ENCODE measurements around the gene NUP43.
"Not testable (repeated sequence)": the region's sequence is repeated elsewhere in the genome, so short reads cannot be mapped to it uniquely, and the experiment has no call there.

NUP43 gene

GRCh38 chr6:149745252-149745651, 1.1 kb downstream of the NUP43 start:
- DNase-seq, result not testable (repeated sequence)

DNA sequence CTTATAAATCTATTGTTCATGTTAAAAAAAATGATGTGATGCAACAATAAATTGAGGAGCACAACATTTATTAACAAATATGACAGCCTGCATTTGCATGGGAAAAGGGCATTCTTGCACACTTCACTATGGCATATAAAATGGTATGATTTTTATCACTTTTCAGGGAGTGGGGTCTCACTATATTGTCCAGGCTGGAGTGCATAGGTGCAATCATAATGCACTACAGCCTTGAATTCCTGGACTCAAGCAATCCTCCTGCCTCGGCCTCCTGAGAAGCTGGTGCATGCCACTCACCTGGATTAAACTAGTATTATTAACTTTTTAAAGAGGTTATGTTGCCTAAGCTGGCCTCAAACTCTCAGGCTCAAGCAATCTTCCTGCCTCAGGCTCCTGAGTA, 11.4 kb downstream of the NUP43 start:
- no peak for DNase-seq

- DNase-seq, result no peak
Measured at GRCh38 chr6:149733089-149733720, 13.1 kb downstream of the NUP43 start.

DNA sequence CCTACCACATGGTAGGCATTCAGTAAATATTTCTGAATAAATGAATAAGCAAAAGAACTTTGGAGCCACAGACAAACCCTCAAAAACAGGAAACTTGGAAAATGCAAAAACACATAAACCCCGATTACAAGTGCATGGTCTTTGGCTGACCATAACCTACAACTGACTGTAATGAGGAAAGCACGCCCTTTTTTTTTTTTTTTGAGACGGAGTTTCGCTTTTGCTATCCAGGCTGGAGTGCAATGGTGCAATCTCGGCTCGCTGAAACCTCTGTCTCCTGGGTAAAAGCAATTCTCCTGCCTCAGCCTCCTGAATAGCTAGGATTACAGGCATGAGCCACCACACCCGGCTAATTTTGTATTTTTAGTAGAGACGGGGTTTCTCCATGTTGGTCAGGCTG, 16.5 kb downstream of the NUP43 start:
- DNase-seq, result no peak

GRCh38 chr6:149728499-149729234, 17.7 kb downstream of the NUP43 start:
- no peak for DNase-seq

DNA sequence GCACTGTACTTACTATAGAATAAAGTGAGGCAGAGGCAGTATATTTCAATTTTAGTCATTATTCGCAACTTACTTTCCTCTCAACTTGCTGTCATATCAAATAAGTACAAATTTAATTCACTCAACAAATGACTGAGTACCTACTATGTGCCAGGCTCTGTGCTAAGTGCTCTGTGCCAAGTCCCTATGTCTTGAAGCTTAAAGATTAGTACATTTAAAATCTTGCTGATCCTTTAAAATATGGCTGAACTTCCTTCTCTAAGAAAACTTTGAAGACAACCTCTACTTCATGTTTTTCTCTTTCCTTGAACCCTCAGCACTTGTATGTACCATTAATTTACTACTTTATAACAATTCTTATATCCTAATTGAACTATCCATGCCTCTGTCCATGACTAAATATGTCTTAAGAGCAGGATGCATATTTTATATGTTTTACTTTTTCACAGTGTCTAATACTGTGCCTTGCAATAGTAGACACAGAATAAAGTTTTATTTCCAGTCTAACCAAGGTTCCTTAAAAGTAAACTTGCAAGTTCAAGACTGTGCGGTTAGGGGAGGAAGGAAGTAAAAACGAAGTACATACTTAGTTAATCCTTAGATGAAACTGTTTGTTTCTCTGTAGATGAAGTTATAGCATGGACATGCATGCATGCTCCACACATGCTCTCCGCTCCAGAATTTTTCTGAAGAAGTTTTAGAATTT, 18.4 kb downstream of the NUP43 start:
- no peak for DNase-seq

DNA sequence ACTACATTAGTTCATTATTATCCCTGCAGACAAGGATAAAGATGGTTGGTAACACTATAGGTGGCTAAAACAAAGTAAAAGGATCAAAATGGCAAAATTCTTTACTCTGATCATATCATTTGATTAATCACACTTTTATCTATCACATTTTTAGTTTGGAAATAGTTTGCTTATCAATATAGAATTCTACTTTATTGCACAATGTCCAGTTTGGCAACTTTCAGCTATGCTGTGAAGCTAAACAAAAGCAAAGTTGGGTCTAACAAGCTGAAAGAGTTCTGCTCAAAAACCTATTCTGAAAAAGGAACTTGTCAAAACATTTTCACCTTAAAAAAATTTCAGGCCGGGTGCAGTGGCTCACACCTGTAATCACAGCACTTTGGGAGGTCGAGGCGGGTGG, 20.5 kb downstream of the NUP43 start:
- no peak for DNase-seq

- peak; percentile 32 to 66 for DNase-seq
Measured at GRCh38 chr6:149723771-149724417, 22.4 kb downstream of the NUP43 start.

DNA sequence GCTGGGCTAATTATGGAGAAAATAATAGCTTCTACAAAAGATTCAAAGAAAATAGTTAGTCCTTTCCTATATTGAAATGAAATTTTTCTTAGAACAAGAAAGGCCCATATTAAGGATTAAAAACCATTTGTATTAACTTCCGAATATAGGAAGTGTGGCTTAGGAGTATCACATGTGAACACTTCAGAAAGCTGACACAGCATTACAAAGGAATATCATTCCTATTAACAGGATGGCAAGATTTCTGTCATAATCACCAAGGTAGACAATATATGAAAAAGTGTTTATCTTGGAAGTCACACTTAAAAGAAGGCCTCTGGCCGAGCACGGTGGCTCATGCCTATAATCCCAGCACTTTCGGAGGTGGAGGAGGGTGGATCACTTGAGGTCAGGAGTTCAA, 23.1 kb downstream of the NUP43 start:
- DNase-seq, result no peak

GRCh38 chr6:149719531-149719930, 26.8 kb downstream of the NUP43 start:
- DNase-seq, result no peak

DNA sequence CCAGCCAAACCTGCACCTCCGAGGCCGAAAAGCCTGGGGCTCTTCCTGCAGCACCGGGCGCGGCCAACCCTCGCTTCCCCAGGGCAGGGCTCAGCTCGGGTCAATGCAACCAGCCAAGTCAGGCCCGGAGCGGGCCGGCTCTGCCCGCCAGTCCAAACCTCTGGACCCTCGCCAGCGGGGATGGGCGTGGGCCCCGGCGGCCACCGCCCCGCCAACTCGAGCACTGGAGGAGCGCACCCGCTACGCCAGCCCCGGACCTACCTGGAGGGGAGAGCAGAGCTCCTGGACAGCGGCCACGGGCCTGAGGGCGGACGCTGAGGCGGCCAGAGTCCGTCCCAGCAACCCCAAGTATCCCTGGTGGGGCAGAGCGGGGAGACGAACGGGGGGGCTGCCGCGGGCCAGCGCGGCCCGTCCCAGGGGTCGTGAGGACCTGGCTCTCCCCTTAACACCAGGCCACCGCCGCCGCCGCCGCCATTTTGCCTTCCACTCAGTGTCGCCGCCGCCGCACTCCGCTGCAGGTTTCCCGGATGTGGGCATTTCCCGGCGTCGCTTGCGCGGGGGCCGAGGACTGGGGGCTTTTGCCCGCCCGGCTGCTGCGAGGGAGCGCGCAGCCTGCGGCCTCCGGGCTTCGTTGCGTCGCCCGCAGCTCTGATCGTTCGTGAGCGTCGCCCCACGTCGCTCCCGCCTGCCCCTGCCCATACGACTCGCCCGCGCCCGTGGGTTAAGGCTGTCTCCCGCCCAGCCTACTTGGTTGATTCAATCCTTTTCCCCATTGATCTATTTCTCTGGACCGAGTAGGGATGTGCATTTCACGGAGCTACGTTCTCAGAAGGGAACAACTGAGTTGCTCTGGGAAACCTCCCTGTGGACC, 28.5 kb downstream of the NUP43 start, which contains the start of gene LATS1:
Gene LATS1, minus strand, starts transcription at position 514 of the 871 bp plus-strand sequence. CDS start 15,975 bp downstream, outside the sequence.
- peak; percentile 70 to 89 for DNase-seq

- no peak for DNase-seq
Measured at GRCh38 chr6:149717255-149717587, 29.1 kb downstream of the NUP43 start.

GRCh38 chr6:149716181-149716963, 30.0 kb downstream of the NUP43 start:
- DNase-seq, result no peak

- DNase-seq, result no peak
Measured at GRCh38 chr6:149714442-149714841, 31.9 kb downstream of the NUP43 start.

DNA sequence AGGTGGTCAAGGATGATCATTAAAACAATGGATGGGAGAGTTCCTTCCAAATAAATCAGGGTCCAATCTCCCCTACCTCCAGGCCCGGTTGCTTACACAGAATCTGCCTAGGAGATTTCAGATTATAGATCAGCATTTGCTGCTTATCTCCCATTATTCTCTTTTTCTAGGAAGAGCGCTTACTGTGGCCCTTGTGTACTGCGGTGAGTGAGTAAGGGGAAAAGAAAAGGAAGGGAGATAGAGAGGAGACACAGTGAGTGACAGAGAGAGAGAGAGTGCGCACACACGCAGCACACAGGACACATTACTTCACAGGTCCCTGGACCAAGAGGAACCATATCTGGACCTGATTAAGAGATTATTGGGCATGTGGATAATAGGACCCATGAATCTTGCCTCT, 34.6 kb downstream of the NUP43 start:
- no peak for DNase-seq

DNA sequence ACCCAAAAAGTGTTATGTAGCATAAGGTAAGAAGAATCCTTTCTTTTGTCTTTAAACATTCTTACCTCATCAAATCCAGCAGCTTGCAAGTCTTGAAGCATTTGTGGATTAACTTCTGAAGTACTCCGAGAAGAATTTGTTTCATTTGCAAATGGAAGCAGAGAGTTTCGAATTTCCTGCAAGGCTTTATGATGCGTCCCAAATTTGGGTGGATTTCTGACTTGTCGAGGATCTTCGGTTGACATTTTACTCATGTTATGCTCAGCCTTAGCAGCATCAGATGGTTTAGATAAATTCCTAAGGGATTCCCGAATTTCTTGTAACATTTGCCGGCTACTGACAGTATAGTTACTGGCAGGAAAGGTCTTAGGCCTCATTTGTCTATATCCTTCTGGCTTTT, 44.6 kb downstream of the NUP43 start:
- DNase-seq, result no peak

- no peak for DNase-seq
Measured at GRCh38 chr6:149699150-149699549, 47.2 kb downstream of the NUP43 start.

DNA sequence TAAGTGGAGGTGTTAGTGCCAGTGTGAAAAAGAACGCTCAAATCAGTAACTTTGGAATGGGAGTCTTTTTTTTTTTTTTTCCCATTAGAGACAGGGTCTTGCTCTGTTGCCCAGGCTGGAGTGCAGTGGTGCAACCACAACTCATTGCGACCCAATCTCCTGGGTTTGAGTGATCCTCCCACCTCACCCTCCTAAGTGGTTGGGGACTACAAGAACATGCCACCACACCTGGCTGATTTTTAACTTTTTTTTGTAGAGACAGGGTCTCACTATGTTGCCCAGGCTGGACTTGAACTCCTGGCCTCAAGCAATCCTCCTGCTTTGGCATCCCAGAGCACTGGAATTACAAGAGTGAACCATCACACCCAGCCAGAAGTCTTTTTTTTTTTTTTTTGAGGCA, 48.2 kb downstream of the NUP43 start:
- no peak for DNase-seq

- no peak for DNase-seq
Measured at GRCh38 chr6:149696901-149697300, 49.4 kb downstream of the NUP43 start.

GRCh38 chr6:149694921-149695320, 51.4 kb downstream of the NUP43 start:
- no peak for DNase-seq

GRCh38 chr6:149691201-149691600, 55.1 kb downstream of the NUP43 start:
- no peak for DNase-seq

DNA sequence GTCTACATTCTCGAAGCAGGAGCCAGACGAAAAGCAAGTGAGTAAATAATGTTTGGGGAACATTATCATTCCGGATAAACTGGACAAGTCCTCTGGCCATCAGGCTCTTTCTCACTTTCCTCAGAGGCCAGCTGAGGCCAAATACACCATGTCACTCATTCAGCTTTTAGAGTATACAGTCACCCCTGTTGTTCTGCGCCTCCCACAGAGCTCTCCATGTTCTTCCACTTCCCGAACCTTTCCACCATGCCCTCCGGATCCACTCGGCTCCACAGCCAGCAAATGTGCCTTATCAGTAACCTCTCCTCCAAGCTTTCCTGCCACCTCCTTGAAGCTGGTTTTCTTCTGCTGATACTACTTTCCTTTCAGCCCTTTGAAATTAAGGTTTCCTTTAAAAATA, 60.1 kb downstream of the NUP43 start:
- no peak for DNase-seq
